ENCODE measurements around the gene OMA1.

Gene OMA1

GRCh38 chr1:58487002-58487401 is 59.5 kb downstream of the OMA1 start:
- Histone ChIP-seq H3K36me3 (ENCODE audit: insufficient read depth, low read length) (no peaks in the 10 kb centered on the region), H3K4me3 (ENCODE audit: low read length) (no peak overlapping the region), H3K9me3 (ENCODE audit: low read length) (peaks cover 2% of the 10 kb centered on the region), H2AFZ (ENCODE audit: low read depth, low read length) (no peak overlapping the region), H3K4me1 (ENCODE audit: insufficient read depth, low read length) (no peaks in the 10 kb centered on the region), H3K27me3 (ENCODE audit: insufficient read depth, low read length) (no peaks in the 10 kb centered on the region)

GRCh38 chr1:58481962-58482361 is 64.6 kb downstream of the OMA1 start:
- Histone ChIP-seq H3K9me3 (ENCODE audit: low read length) (peaks cover 4% of the 10 kb centered on the region), H3K4me1 (ENCODE audit: insufficient read depth, low read length) (no peaks in the 10 kb centered on the region), H3K27me3 (ENCODE audit: insufficient read depth, low read length) (no peaks in the 10 kb centered on the region), H3K36me3 (ENCODE audit: insufficient read depth, low read length) (no peaks in the 10 kb centered on the region), H3K4me3 (ENCODE audit: low read length) (no peak overlapping the region), H2AFZ (ENCODE audit: low read depth, low read length) (no peak overlapping the region)

- no peaks in the 10 kb centered on the region for H3K27me3 ChIP-seq (ENCODE audit: insufficient read depth, low read length)
- H2AFZ ChIP-seq (ENCODE audit: low read depth, low read length): no peak overlapping the region
- H3K9me3 ChIP-seq (ENCODE audit: low read length): peaks cover 4% of the 10 kb centered on the region
- H3K4me3 ChIP-seq (ENCODE audit: low read length): no peak overlapping the region
- H3K4me1 ChIP-seq (ENCODE audit: insufficient read depth, low read length): no peaks in the 10 kb centered on the region
- H3K36me3 ChIP-seq (ENCODE audit: insufficient read depth, low read length): no peaks in the 10 kb centered on the region
These were observed 66.3 kb downstream of the OMA1 start for GRCh38 chr1:58480191-58480590.

GRCh38 chr1:58477390-58477789 is 69.1 kb downstream of the OMA1 start:
- Histone ChIP-seq H3K4me1 (ENCODE audit: insufficient read depth, low read length) (no peaks in the 10 kb centered on the region), H2AFZ (ENCODE audit: low read depth, low read length) (no peak overlapping the region), H3K9me3 (ENCODE audit: low read length) (peaks cover 3% of the 10 kb centered on the region), H3K36me3 (ENCODE audit: insufficient read depth, low read length) (no peaks in the 10 kb centered on the region), H3K4me3 (ENCODE audit: low read length) (no peak overlapping the region), H3K27me3 (ENCODE audit: insufficient read depth, low read length) (no peaks in the 10 kb centered on the region)

GRCh38 chr1:58476179-58476578 is 70.3 kb downstream of the OMA1 start:
- H3K9me3 ChIP-seq (ENCODE audit: low read length): no peaks in the 10 kb centered on the region
- no peak overlapping the region for H2AFZ ChIP-seq (ENCODE audit: low read depth, low read length)
- no peak overlapping the region for H3K4me3 ChIP-seq (ENCODE audit: low read length)
- no peaks in the 10 kb centered on the region for H3K27me3 ChIP-seq (ENCODE audit: insufficient read depth, low read length)
- H3K36me3 ChIP-seq (ENCODE audit: insufficient read depth, low read length): no peaks in the 10 kb centered on the region
- no peaks in the 10 kb centered on the region for H3K4me1 ChIP-seq (ENCODE audit: insufficient read depth, low read length)

GRCh38 chr1:58469476-58469875 is 77.0 kb downstream of the OMA1 start:
- H3K4me1 ChIP-seq (ENCODE audit: insufficient read depth, low read length): peaks cover 8% of the 10 kb centered on the region

GRCh38 chr1:58469016-58469415 is 77.5 kb downstream of the OMA1 start:
- no peak overlapping the region for H2AFZ ChIP-seq (ENCODE audit: low read depth, low read length)
- no peak overlapping the region for H3K4me3 ChIP-seq (ENCODE audit: low read length)
- no peaks in the 10 kb centered on the region for H3K9me3 ChIP-seq (ENCODE audit: low read length)
- peaks cover 8% of the 10 kb centered on the region for H3K4me1 ChIP-seq (ENCODE audit: insufficient read depth, low read length)
- no peaks in the 10 kb centered on the region for H3K27me3 ChIP-seq (ENCODE audit: insufficient read depth, low read length)
- H3K36me3 ChIP-seq (ENCODE audit: insufficient read depth, low read length): no peaks in the 10 kb centered on the region

More at GRCh38 chr1:58469476-58469875, 77.0 kb downstream of the OMA1 start:
- no peaks in the 10 kb centered on the region for H3K36me3 ChIP-seq (ENCODE audit: insufficient read depth, low read length)
- H3K4me3 ChIP-seq (ENCODE audit: low read length): no peak overlapping the region
- H3K9me3 ChIP-seq (ENCODE audit: low read length): no peaks in the 10 kb centered on the region
- H2AFZ ChIP-seq (ENCODE audit: low read depth, low read length): no peak overlapping the region
- H3K27me3 ChIP-seq (ENCODE audit: insufficient read depth, low read length): no peaks in the 10 kb centered on the region

- H3K9me3 ChIP-seq (ENCODE audit: low read length): no peaks in the 10 kb centered on the region
- no peaks in the 10 kb centered on the region for H3K36me3 ChIP-seq (ENCODE audit: insufficient read depth, low read length)
- no peak overlapping the region for H3K4me3 ChIP-seq (ENCODE audit: low read length)
- no peaks in the 10 kb centered on the region for H3K27me3 ChIP-seq (ENCODE audit: insufficient read depth, low read length)
- H2AFZ ChIP-seq (ENCODE audit: low read depth, low read length): no peak overlapping the region
- peaks cover 8% of the 10 kb centered on the region for H3K4me1 ChIP-seq (ENCODE audit: insufficient read depth, low read length)
These were observed 77.9 kb downstream of the OMA1 start for GRCh38 chr1:58468612-58469011.

GRCh38 chr1:58466630-58467241 is 79.8 kb downstream of the OMA1 start:
- Histone ChIP-seq H3K9me3 (ENCODE audit: low read length) (no peaks in the 10 kb centered on the region), H3K4me3 (ENCODE audit: low read length) (no peak overlapping the region), H3K36me3 (ENCODE audit: insufficient read depth, low read length) (no peaks in the 10 kb centered on the region), H3K27me3 (ENCODE audit: insufficient read depth, low read length) (no peaks in the 10 kb centered on the region), H3K4me1 (ENCODE audit: insufficient read depth, low read length) (peaks cover 8% of the 10 kb centered on the region), H2AFZ (ENCODE audit: low read depth, low read length) (no peak overlapping the region)

- Histone ChIP-seq H3K9me3 (ENCODE audit: low read length) (no peaks in the 10 kb centered on the region), H3K4me3 (ENCODE audit: low read length) (no peak overlapping the region), H3K27me3 (ENCODE audit: insufficient read depth, low read length) (no peaks in the 10 kb centered on the region), H3K36me3 (ENCODE audit: insufficient read depth, low read length) (no peaks in the 10 kb centered on the region), H2AFZ (ENCODE audit: low read depth, low read length) (no peak overlapping the region), H3K4me1 (ENCODE audit: insufficient read depth, low read length) (peaks cover 8% of the 10 kb centered on the region)
These were observed 80.5 kb downstream of the OMA1 start for GRCh38 chr1:58465825-58466629.

GRCh38 chr1:58465176-58465575 is 81.3 kb downstream of the OMA1 start:
- Histone ChIP-seq H3K4me3 (ENCODE audit: low read length) (no peak overlapping the region), H3K9me3 (ENCODE audit: low read length) (no peaks in the 10 kb centered on the region), H3K4me1 (ENCODE audit: insufficient read depth, low read length) (peaks cover 8% of the 10 kb centered on the region), H2AFZ (ENCODE audit: low read depth, low read length) (no peak overlapping the region), H3K27me3 (ENCODE audit: insufficient read depth, low read length) (no peaks in the 10 kb centered on the region), H3K36me3 (ENCODE audit: insufficient read depth, low read length) (no peaks in the 10 kb centered on the region)

GRCh38 chr1:58460469-58460868 is 86.1 kb downstream of the OMA1 start:
- Histone ChIP-seq H3K4me1 (ENCODE audit: insufficient read depth, low read length) (no peaks in the 10 kb centered on the region), H3K9me3 (ENCODE audit: low read length) (no peaks in the 10 kb centered on the region), H2AFZ (ENCODE audit: low read depth, low read length) (no peak overlapping the region), H3K4me3 (ENCODE audit: low read length) (no peak overlapping the region), H3K27me3 (ENCODE audit: insufficient read depth, low read length) (no peaks in the 10 kb centered on the region), H3K36me3 (ENCODE audit: insufficient read depth, low read length) (no peaks in the 10 kb centered on the region)

- peaks cover 3% of the 10 kb centered on the region for H3K4me1 ChIP-seq (ENCODE audit: insufficient read depth, low read length)
- H2AFZ ChIP-seq (ENCODE audit: low read depth, low read length): no peak overlapping the region
- H3K27me3 ChIP-seq (ENCODE audit: insufficient read depth, low read length): no peaks in the 10 kb centered on the region
- no peaks in the 10 kb centered on the region for H3K36me3 ChIP-seq (ENCODE audit: insufficient read depth, low read length)
- no peak overlapping the region for H3K4me3 ChIP-seq (ENCODE audit: low read length)
- no peaks in the 10 kb centered on the region for H3K9me3 ChIP-seq (ENCODE audit: low read length)
These were observed 86.6 kb downstream of the OMA1 start for GRCh38 chr1:58459911-58460310.
